HG02970 (cell line): ENCODE results near the gene SRC.

Experiments
- ATAC-seq: cut with Tn5 transposase; IDR thresholded peaks from one replicate; pipeline ENCODE4 v1.9.1; 2021; ENCODE audit warnings: mild to moderate bottlenecking, moderate library complexity, moderate number of reproducible peaks; ENCODE audit not compliant: unreplicated experiment, low FRiP score

SRC gene

GRCh38 chr20:37379967-37380828, 34.3 kb downstream of the SRC start:
- ATAC-seq, result no peak

- no peak for ATAC-seq
These were observed 35.1 kb downstream of the SRC start for GRCh38 chr20:37380864-37381579.

GRCh38 chr20:37381621-37382471, 35.9 kb downstream of the SRC start:
- ATAC-seq, result no peak

GRCh38 chr20:37382482-37383120, 36.7 kb downstream of the SRC start:
- ATAC-seq, result no peak

- ATAC-seq, result no peak
These were observed 37.5 kb downstream of the SRC start for GRCh38 chr20:37383229-37383989.

GRCh38 chr20:37384683-37385174, 38.8 kb downstream of the SRC start:
- ATAC-seq, result no peak

- no peak for ATAC-seq
These were observed 39.2 kb downstream of the SRC start for GRCh38 chr20:37385176-37385575.

- ATAC-seq, result no peak
These were observed 39.9 kb downstream of the SRC start for GRCh38 chr20:37385659-37386504.

- ATAC-seq, result no peak
These were observed 40.7 kb downstream of the SRC start for GRCh38 chr20:37386505-37387251.

GRCh38 chr20:37387519-37388269, 41.8 kb downstream of the SRC start:
- no peak for ATAC-seq

GRCh38 chr20:37388831-37389230, 42.9 kb downstream of the SRC start:
- no peak for ATAC-seq

- ATAC-seq, result no peak
These were observed 43.4 kb downstream of the SRC start for GRCh38 chr20:37389241-37389747.

GRCh38 chr20:37389844-37390275, 43.9 kb downstream of the SRC start:
- ATAC-seq, result no peak

GRCh38 chr20:37390503-37390890, 44.6 kb downstream of the SRC start:
- ATAC-seq, result no peak

GRCh38 chr20:37390891-37391525, 45.1 kb downstream of the SRC start:
- ATAC-seq, result no peak

GRCh38 chr20:37392441-37393195, 46.7 kb downstream of the SRC start:
- no peak for ATAC-seq
